ENCODE data around the gene CRLF3. TPM values are rescaled to one million over a fixed set of nuclear protein-coding genes. Genes with fewer than 3 reads are reported as not detected.
"Not testable (repeated sequence)": the region's sequence is repeated elsewhere in the genome, so short reads cannot be mapped to it uniquely, and the experiment has no call there.

Gene CRLF3
- total and polyA plus RNA-seq, 9 donors = 7.4 to 14.7 (median 10.9) TPM

DNA sequence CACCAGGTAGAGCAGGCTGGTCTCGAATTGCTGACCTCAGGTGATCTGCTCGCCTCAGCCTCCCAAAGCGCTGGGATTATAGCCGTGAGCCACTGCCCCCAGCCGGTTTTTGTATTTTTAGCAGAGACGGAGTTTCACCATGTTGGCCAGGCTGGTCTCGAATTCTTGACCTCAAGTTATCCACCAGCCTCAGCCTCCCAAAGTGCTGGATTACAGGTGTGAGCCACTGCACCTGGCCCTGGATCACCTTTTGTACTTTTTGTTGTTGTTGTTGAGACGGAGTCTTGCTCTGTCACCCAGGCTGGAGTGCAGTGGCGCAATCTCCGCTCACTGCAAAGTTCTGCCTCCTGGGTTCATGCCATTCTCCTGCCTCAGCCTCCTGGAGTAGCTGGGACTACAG is 71.2 kb downstream of the CRLF3 start:
- H3K27me3 ChIP-seq (ENCODE audit: control insufficient read depth, insufficient read depth, low read length); H3K4me3 ChIP-seq (ENCODE audit: low read length); H3K9me3 ChIP-seq (replicated peaks; ENCODE audit: control insufficient read depth, low read depth, low read length); H3K27ac ChIP-seq (ENCODE audit: low read length); DNase-seq; H3K4me1 ChIP-seq (ENCODE audit: control insufficient read depth, insufficient read depth, low read length): not testable (repeated sequence)
- H3K36me3 ChIP-seq (ENCODE audit: control insufficient read depth, insufficient read depth, low read length) = peaks cover 22% of the 10 kb centered on the region
- 93% methylated on average over 10 of the region's 10 CpGs for WGBS (ENCODE audit: insufficient coverage)

DNA sequence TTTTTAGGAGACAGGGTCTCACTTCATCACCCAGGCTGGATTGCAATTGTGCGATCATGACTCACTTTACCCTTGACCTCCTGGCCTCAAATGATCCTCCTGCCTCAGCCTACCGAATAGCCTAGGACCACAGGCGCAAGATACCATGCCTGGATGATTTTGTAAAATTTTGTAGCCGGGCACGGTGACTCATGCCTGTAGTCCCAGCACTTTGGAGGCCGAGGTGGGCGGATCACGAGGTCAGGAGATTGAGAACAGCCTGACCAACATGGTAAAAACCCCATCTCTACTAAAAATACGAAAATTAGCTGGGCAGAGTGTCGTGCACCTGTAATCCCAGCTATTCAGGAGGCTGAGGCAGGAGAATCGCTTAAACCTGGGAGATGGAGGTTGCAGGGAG is 73.5 kb downstream of the CRLF3 start:
- not testable (repeated sequence) for H3K27me3 ChIP-seq (ENCODE audit: control insufficient read depth, insufficient read depth, low read length); H3K9me3 ChIP-seq (replicated peaks; ENCODE audit: control insufficient read depth, low read depth, low read length); H3K4me3 ChIP-seq (ENCODE audit: low read length); H3K27ac ChIP-seq (ENCODE audit: low read length); DNase-seq; H3K4me1 ChIP-seq (ENCODE audit: control insufficient read depth, insufficient read depth, low read length)
- 92% methylated on average over 2 of the region's 11 CpGs for WGBS (ENCODE audit: insufficient coverage)
- H3K36me3 ChIP-seq (ENCODE audit: control insufficient read depth, insufficient read depth, low read length) = peaks cover 19% of the 10 kb centered on the region

GRCh38 chr17:30747621-30748020 is 76.9 kb downstream of the CRLF3 start:
- not testable (repeated sequence) for H3K27me3 ChIP-seq (ENCODE audit: control insufficient read depth, insufficient read depth, low read length); H3K4me1 ChIP-seq (ENCODE audit: control insufficient read depth, insufficient read depth, low read length); H3K27ac ChIP-seq (ENCODE audit: low read length); H3K9me3 ChIP-seq (replicated peaks; ENCODE audit: control insufficient read depth, low read depth, low read length); H3K4me3 ChIP-seq (ENCODE audit: low read length); DNase-seq
- H3K36me3 ChIP-seq (ENCODE audit: control insufficient read depth, insufficient read depth, low read length) = peaks cover 14% of the 10 kb centered on the region
- 100% methylated on average over 2 of the region's 4 CpGs for WGBS (ENCODE audit: insufficient coverage)

- no CpG with 5 or more reads among the region's 1 CpG for WGBS (ENCODE audit: insufficient coverage)
- H3K36me3 ChIP-seq (ENCODE audit: control insufficient read depth, insufficient read depth, low read length) = not testable (repeated sequence)
Measured at GRCh38 chr17:30742669-30743068, 81.8 kb downstream of the CRLF3 start.

DNA sequence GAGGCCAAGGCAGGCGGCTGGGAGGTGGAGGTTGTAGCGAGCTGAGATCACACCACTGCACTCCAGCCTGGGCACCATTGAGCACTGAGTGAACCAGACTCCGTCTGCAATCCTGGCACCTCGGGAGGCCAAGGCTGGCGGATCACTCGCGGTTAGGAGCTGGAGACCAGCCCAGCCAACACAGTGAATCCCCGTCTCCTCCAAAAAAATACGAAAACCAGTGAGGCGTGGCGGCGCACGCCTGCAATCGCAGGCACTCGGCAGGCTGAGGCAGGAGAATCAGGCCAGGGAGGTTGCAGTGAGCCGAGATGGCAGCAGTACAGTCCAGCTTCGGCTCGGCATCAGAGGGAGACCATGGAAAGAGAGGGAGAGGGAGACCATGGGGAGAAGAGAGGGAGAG is 88.1 kb downstream of the CRLF3 start:
- DNase-seq; H3K36me3 ChIP-seq (ENCODE audit: control insufficient read depth, insufficient read depth, low read length); H3K4me1 ChIP-seq (ENCODE audit: control insufficient read depth, insufficient read depth, low read length); H3K4me3 ChIP-seq (ENCODE audit: low read length); H3K9me3 ChIP-seq (replicated peaks; ENCODE audit: control insufficient read depth, low read depth, low read length); H3K27me3 ChIP-seq (ENCODE audit: control insufficient read depth, insufficient read depth, low read length); H3K27ac ChIP-seq (ENCODE audit: low read length): not testable (repeated sequence)
- WGBS (ENCODE audit: insufficient coverage) = 92% methylated on average over 15 of the region's 18 CpGs

More at GRCh38 chr17:30742669-30743068, 81.8 kb downstream of the CRLF3 start:
- H3K4me3 ChIP-seq (ENCODE audit: low read length); H3K9me3 ChIP-seq (replicated peaks; ENCODE audit: control insufficient read depth, low read depth, low read length); H3K27ac ChIP-seq (ENCODE audit: low read length); H3K27me3 ChIP-seq (ENCODE audit: control insufficient read depth, insufficient read depth, low read length); H3K4me1 ChIP-seq (ENCODE audit: control insufficient read depth, insufficient read depth, low read length); DNase-seq: not testable (repeated sequence)

- H3K4me3 ChIP-seq (ENCODE audit: low read length); H3K36me3 ChIP-seq (ENCODE audit: control insufficient read depth, insufficient read depth, low read length); DNase-seq; H3K4me1 ChIP-seq (ENCODE audit: control insufficient read depth, insufficient read depth, low read length); H3K9me3 ChIP-seq (replicated peaks; ENCODE audit: control insufficient read depth, low read depth, low read length); H3K27ac ChIP-seq (ENCODE audit: low read length); H3K27me3 ChIP-seq (ENCODE audit: control insufficient read depth, insufficient read depth, low read length): not testable (repeated sequence)
- WGBS (ENCODE audit: insufficient coverage) = no CpG with 5 or more reads among the region's 5 CpGs
Measured at GRCh38 chr17:30735644-30736043, 88.8 kb downstream of the CRLF3 start.

DNA sequence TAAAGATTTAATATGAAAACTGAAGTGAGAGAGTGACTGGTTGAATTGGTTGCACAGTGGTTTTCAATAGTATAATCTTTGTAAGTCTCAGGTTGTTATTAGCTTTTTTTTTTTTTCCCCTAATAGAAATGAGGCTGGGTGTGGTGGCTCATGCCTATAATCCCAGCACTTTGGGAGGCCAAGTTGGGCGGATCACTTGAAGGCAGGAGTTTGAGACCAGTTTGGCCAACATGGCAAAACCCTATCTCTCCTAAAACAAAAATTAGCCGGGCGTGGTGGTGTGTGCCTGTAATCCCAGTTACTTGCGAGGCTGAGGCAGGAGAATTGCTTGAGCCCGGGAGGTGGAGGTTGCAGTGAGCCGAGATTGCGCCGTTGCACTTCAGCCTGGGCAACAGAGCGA is 89.3 kb downstream of the CRLF3 start:
- not testable (repeated sequence) for H3K4me1 ChIP-seq (ENCODE audit: control insufficient read depth, insufficient read depth, low read length); H3K27me3 ChIP-seq (ENCODE audit: control insufficient read depth, insufficient read depth, low read length); H3K4me3 ChIP-seq (ENCODE audit: low read length); DNase-seq; H3K36me3 ChIP-seq (ENCODE audit: control insufficient read depth, insufficient read depth, low read length); H3K9me3 ChIP-seq (replicated peaks; ENCODE audit: control insufficient read depth, low read depth, low read length); H3K27ac ChIP-seq (ENCODE audit: low read length)
- WGBS (ENCODE audit: insufficient coverage) = no CpG with 5 or more reads among the region's 9 CpGs

DNA sequence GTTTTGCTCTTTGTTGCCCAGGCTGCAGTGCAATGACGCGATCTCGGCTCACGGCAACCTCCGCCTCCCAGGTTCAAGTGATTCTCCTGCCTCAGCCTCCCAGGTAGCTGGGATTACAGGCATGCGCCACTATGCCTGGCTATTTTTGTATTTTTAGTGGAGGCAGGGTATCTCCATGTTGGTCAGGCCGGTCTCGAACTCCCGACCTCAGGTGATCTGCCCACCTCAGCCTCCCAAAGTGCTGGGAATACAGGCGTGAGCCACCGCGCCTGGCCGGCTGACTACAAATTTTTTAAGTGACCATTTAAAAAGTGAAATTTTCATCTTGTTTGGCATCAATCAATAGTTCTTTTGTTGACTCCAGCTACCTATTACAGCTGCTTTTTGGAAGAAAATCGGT is 90.3 kb downstream of the CRLF3 start:
- 94% methylated on average over 4 of the region's 14 CpGs for WGBS (ENCODE audit: insufficient coverage)
- H3K9me3 ChIP-seq (replicated peaks; ENCODE audit: control insufficient read depth, low read depth, low read length); H3K27me3 ChIP-seq (ENCODE audit: control insufficient read depth, insufficient read depth, low read length); H3K4me3 ChIP-seq (ENCODE audit: low read length); H3K36me3 ChIP-seq (ENCODE audit: control insufficient read depth, insufficient read depth, low read length); H3K27ac ChIP-seq (ENCODE audit: low read length); H3K4me1 ChIP-seq (ENCODE audit: control insufficient read depth, insufficient read depth, low read length); DNase-seq: not testable (repeated sequence)

Other genes starting within 250 kb of the CRLF3 start
- 3.1 TPM for gene ATAD5, start 7.3 kb upstream of the CRLF3 start, total RNA-seq
- gene ATAD5, start 7.3 kb upstream of the CRLF3 start, polyA plus RNA-seq (ENCODE audit: insufficient read depth in 1 of 8, insufficient read length in 8 of 8, low replicate concordance in 1 of 8) = 1 to 10 TPM; 2.6 to 4.6 (median 3.4) TPM
- 16.4 TPM for gene TEFM, start 81.5 kb upstream of the CRLF3 start, total RNA-seq
- gene TEFM, start 81.5 kb upstream of the CRLF3 start, polyA plus RNA-seq (ENCODE audit: insufficient read depth in 1 of 8, insufficient read length in 8 of 8, low replicate concordance in 1 of 8) = 10 to 100 TPM; 10.3 to 13.7 (median 11.8) TPM
- gene ADAP2, start 97.3 kb upstream of the CRLF3 start, total RNA-seq = 7.9 TPM
- 1 to 10 TPM; 3.9 to 6.6 (median 5.8) TPM for gene ADAP2, start 97.3 kb upstream of the CRLF3 start, polyA plus RNA-seq (ENCODE audit: insufficient read depth in 1 of 8, insufficient read length in 8 of 8, low replicate concordance in 1 of 8)
- gene RNF135, start 146.3 kb upstream of the CRLF3 start, total RNA-seq = 9.3 TPM
- gene RNF135, start 146.3 kb upstream of the CRLF3 start, polyA plus RNA-seq (ENCODE audit: insufficient read depth in 1 of 8, insufficient read length in 8 of 8, low replicate concordance in 1 of 8) = 10 to 100 TPM in 3 of 8 donors, 1 to 10 TPM in 5; 7.8 to 11.2 (median 9.2) TPM